ENCODE data around the gene CST3.
"Not testable (repeated sequence)": the region's sequence is repeated elsewhere in the genome, so short reads cannot be mapped to it uniquely, and the experiment has no call there.

Gene CST3

DNA sequence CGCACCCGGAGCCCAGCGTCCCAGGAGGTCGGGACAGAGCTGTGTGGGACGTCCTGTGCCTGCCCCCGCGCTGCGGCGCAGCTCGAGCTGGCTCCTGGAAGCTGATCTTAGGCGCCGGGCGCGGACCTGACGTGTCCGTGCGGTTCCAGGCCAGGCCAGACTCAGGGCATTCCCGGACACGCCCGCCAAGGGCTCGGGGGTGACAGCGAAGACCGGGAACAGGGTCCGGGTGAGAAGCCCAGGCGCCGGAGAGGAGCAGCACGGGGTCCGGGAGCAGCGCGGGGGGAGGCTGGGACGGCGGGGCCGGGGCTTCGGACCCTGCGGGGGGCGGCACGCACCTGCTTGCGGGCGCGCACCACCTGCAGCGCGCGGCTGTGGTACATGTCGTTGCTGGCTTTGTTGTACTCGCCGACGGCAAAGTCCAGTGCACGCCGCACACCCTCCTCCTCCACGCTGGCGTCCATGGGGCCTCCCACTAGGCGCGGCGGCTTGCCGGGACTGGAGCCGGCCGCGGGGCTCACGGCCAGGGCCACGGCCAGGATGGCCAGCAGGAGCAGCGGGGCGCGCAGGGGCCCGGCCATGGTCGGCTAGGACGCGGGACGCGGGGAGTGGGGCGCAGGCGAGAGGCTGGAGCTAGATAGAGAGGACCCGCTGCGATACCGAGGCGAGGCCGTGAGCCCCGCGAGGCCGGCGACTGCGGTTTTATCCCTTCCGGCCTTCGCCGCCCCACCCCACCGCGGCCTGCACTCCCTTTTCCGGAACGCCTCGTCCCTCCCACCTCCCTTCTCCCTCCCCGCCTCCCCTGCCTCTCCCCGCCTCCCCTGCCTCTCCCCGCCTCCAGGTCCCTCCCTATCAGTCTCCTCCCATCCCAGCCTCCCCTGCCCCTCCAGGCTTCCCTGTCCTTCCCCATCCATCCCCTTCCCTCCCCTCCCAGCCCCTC, at the start of gene CST3:
TSS of gene CST3 (minus strand) at position 674 of the 940 bp plus-strand sequence. CDS start at position 581, 93 bp downstream.
- in situ Hi-C loops (cut with HindIII; ENCODE audit: low sequenced_read_pairs) = no loop called here
- no peak for DNase-seq (ENCODE audit: low read depth)
- TF ChIP-seq, protein P1, sequence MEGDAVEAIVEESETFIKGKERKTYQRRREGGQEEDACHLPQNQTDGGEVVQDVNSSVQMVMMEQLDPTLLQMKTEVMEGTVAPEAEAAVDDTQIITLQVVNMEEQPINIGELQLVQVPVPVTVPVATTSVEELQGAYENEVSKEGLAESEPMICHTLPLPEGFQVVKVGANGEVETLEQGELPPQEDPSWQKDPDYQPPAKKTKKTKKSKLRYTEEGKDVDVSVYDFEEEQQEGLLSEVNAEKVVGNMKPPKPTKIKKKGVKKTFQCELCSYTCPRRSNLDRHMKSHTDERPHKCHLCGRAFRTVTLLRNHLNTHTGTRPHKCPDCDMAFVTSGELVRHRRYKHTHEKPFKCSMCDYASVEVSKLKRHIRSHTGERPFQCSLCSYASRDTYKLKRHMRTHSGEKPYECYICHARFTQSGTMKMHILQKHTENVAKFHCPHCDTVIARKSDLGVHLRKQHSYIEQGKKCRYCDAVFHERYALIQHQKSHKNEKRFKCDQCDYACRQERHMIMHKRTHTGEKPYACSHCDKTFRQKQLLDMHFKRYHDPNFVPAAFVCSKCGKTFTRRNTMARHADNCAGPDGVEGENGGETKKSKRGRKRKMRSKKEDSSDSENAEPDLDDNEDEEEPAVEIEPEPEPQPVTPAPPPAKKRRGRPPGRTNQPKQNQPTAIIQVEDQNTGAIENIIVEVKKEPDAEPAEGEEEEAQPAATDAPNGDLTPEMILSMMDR (IDR thresholded peaks at IDR 0.05; ENCODE audit: low read depth, low read length, missing control alignments) = no peak
- H3K4me3 ChIP-seq (ENCODE audit: low read depth, low read length) = peak within 1 kb of the TSS; percentile 79

GRCh38 chr20:23686046-23686750, 48.4 kb upstream of the CST3 start:
- TF ChIP-seq, protein P1 (IDR thresholded peaks at IDR 0.05; ENCODE audit: low read depth, low read length, missing control alignments) = no peak
- no peak overlapping the region for H3K4me3 ChIP-seq (ENCODE audit: low read depth, low read length)
- DNase-seq (ENCODE audit: low read depth) = no peak
- in situ Hi-C loops (cut with HindIII; ENCODE audit: low sequenced_read_pairs) = no loop called here

- H3K4me3 ChIP-seq (ENCODE audit: low read depth, low read length); DNase-seq (ENCODE audit: low read depth); in situ Hi-C loops (cut with HindIII; ENCODE audit: low sequenced_read_pairs): not testable (repeated sequence)
Measured at GRCh38 chr20:23685529-23685896, 47.8 kb upstream of the CST3 start.

- TF ChIP-seq, protein P1 (IDR thresholded peaks at IDR 0.05; ENCODE audit: low read depth, low read length, missing control alignments) = no peak
- DNase-seq (ENCODE audit: low read depth) = no peak
- H3K4me3 ChIP-seq (ENCODE audit: low read depth, low read length) = no peak overlapping the region
- in situ Hi-C loops (cut with HindIII; ENCODE audit: low sequenced_read_pairs) = no loop called here
Measured at GRCh38 chr20:23684261-23684660, 46.5 kb upstream of the CST3 start.

DNA sequence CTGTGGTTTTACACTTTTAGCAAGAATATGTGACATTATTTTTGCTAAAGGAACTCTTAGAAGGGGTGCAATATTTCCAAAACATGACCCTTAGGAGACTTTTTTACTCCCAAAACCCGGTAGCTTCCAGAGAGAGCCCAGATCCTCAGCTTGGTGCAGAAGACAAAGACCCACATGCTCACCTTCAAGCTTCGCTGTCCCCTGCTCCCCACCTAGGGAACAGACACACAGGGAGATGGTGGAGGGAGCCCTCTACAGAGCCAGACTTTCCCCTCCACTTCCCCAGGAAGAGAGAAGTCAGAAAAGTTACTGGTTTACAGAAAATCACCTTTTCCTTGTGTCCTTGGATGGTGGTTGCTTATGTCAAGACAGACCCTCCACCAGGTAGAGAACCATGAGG, 46.1 kb upstream of the CST3 start:
- no peak overlapping the region for H3K4me3 ChIP-seq (ENCODE audit: low read depth, low read length)
- in situ Hi-C loops (cut with HindIII; ENCODE audit: low sequenced_read_pairs) = no loop called here
- DNase-seq (ENCODE audit: low read depth) = no peak
- TF ChIP-seq, protein P1 (IDR thresholded peaks at IDR 0.05; ENCODE audit: low read depth, low read length, missing control alignments) = no peak

DNA sequence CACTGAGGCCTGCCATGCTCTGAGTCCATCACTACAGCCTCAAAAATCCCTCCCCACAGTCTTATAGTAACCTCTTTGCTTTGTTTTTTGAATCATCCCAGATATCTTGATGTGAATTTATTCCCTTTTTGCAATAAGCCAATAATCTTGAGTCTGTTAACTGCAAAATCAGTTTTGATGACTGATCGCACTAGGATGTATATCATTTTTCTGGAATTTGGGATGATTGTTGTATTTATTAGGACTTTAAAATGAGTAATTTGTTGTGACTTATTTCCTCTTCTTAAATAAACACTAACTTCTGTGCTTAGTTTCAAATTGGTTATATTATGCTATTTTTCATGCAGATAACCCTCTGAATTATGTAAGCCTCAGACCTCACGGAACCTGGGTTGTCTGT, 45.5 kb upstream of the CST3 start:
- no peak overlapping the region for H3K4me3 ChIP-seq (ENCODE audit: low read depth, low read length)
- no peak for DNase-seq (ENCODE audit: low read depth)
- TF ChIP-seq, protein P1 (IDR thresholded peaks at IDR 0.05; ENCODE audit: low read depth, low read length, missing control alignments) = no peak
- in situ Hi-C loops (cut with HindIII; ENCODE audit: low sequenced_read_pairs) = no loop called here

DNA sequence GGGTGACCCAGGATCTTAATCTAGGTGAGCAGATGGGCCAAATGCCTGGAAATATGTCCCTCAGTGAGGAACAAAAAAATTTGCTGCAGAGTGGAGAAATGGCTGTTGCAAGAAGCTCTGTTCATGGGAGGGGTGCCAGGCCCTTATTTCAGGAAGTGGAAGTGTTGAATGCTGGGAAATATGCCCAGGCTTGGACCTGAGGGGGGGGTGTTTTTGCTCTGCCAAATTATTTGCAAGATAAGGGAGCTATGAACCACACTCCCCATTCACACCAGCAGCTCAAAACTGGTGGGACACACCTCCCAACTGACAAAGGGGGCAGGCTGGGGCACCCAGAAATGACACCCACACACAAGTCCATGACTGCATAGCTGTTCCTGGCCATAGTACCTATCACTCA, 42.4 kb upstream of the CST3 start:
- DNase-seq (ENCODE audit: low read depth) = no peak
- H3K4me3 ChIP-seq (ENCODE audit: low read depth, low read length) = no peak overlapping the region
- TF ChIP-seq, protein P1 (IDR thresholded peaks at IDR 0.05; ENCODE audit: low read depth, low read length, missing control alignments) = no peak
- in situ Hi-C loops (cut with HindIII; ENCODE audit: low sequenced_read_pairs) = no loop called here
